Measurements from ENCODE around the gene NAV3. TPM values are rescaled to one million over a fixed set of nuclear protein-coding genes. Genes with fewer than 3 reads are reported as not detected.

The NAV3 gene
- polyA plus RNA-seq, 1 of the 3 experiments (the other 2 are of a cell fraction) = 10.5 TPM

DNA sequence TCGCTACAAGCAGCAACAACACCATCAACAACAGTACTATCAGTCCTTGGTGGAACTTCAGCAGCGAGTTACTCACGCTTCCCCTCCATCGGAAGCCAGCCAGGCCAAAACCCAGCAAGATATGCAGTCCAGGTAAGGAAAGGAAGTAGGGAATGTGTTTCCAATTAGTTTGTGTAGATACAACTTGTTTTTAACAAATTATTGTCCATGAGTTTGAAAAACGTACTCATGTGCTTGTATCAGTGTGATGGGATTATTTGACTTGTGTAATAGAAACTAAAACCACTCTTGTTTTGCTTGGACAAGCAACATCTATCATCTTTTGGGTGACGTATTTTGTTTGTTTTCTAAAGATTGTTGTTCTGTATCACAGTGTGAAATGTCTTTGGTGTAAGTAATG lies 137.9 kb downstream of the NAV3 start:
- TF ChIP-seq, protein P1, sequence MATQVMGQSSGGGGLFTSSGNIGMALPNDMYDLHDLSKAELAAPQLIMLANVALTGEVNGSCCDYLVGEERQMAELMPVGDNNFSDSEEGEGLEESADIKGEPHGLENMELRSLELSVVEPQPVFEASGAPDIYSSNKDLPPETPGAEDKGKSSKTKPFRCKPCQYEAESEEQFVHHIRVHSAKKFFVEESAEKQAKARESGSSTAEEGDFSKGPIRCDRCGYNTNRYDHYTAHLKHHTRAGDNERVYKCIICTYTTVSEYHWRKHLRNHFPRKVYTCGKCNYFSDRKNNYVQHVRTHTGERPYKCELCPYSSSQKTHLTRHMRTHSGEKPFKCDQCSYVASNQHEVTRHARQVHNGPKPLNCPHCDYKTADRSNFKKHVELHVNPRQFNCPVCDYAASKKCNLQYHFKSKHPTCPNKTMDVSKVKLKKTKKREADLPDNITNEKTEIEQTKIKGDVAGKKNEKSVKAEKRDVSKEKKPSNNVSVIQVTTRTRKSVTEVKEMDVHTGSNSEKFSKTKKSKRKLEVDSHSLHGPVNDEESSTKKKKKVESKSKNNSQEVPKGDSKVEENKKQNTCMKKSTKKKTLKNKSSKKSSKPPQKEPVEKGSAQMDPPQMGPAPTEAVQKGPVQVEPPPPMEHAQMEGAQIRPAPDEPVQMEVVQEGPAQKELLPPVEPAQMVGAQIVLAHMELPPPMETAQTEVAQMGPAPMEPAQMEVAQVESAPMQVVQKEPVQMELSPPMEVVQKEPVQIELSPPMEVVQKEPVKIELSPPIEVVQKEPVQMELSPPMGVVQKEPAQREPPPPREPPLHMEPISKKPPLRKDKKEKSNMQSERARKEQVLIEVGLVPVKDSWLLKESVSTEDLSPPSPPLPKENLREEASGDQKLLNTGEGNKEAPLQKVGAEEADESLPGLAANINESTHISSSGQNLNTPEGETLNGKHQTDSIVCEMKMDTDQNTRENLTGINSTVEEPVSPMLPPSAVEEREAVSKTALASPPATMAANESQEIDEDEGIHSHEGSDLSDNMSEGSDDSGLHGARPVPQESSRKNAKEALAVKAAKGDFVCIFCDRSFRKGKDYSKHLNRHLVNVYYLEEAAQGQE (IDR thresholded peaks at IDR 0.05; ENCODE audit: low read depth, low read length) = no peak
- TF ChIP-seq RXRA (IDR thresholded peaks at IDR 0.05; ENCODE audit: borderline replicate concordance, low read depth) = no peak
- no peak for TF ChIP-seq ELF1 (IDR thresholded peaks at IDR 0.05)
- TF ChIP-seq NFIC (IDR thresholded peaks at IDR 0.05; ENCODE audit: borderline replicate concordance) = no peak
- no peak for TF ChIP-seq TAF1 (IDR thresholded peaks at IDR 0.05; ENCODE audit: borderline replicate concordance, low read depth, low read length)
- TF ChIP-seq EZH2phosphoT487 (IDR thresholded peaks at IDR 0.05; ENCODE audit: borderline replicate concordance, low read depth) = no peak
- no peak for TF ChIP-seq MEF2A (IDR thresholded peaks at IDR 0.05; ENCODE audit: borderline replicate concordance, low read depth)
- no peak for TF ChIP-seq FOXJ3 (CRISPR knock-in tag; IDR thresholded peaks at IDR 0.05)
- TF ChIP-seq FOXM1 (IDR thresholded peaks at IDR 0.05; ENCODE audit: low read depth) = no peak
- TF ChIP-seq TCF12 (IDR thresholded peaks at IDR 0.05) = no peak
- TF ChIP-seq, protein P2, sequence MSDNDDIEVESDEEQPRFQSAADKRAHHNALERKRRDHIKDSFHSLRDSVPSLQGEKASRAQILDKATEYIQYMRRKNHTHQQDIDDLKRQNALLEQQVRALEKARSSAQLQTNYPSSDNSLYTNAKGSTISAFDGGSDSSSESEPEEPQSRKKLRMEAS (IDR thresholded peaks at IDR 0.05; ENCODE audit: low read depth) = no peak
- TF ChIP-seq CHD2 (IDR thresholded peaks at IDR 0.05; ENCODE audit: low read length, partially characterized antibody) = no peak
- no peak for TF ChIP-seq NRF1 (IDR thresholded peaks at IDR 0.05; ENCODE audit: low read depth, low read length)
- TF ChIP-seq JUND (IDR thresholded peaks at IDR 0.05) = no peak
- TF ChIP-seq, protein P3, sequence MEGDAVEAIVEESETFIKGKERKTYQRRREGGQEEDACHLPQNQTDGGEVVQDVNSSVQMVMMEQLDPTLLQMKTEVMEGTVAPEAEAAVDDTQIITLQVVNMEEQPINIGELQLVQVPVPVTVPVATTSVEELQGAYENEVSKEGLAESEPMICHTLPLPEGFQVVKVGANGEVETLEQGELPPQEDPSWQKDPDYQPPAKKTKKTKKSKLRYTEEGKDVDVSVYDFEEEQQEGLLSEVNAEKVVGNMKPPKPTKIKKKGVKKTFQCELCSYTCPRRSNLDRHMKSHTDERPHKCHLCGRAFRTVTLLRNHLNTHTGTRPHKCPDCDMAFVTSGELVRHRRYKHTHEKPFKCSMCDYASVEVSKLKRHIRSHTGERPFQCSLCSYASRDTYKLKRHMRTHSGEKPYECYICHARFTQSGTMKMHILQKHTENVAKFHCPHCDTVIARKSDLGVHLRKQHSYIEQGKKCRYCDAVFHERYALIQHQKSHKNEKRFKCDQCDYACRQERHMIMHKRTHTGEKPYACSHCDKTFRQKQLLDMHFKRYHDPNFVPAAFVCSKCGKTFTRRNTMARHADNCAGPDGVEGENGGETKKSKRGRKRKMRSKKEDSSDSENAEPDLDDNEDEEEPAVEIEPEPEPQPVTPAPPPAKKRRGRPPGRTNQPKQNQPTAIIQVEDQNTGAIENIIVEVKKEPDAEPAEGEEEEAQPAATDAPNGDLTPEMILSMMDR (IDR thresholded peaks at IDR 0.05) = no peak
- Histone ChIP-seq H3K9ac (no peak overlapping the region), H4K20me1 (ENCODE audit: insufficient read depth) (no peaks in the 10 kb centered on the region), H3K36me3 (replicated peaks in 1 of 2; ENCODE audit: control insufficient read depth in 1 of 2, insufficient read depth in 2 of 2, low read length in 1 of 2) (peaks cover 0 to 31% of the 10 kb centered on the region in 2 experiments), H3K27ac (ENCODE audit: low read depth in 2 of 2, low read length in 1 of 2) (peak overlapping the region in 1 of 2 experiments; percentile 34; a peak in 1 of 4 replicates), H3F3A (replicated peaks; ENCODE audit: insufficient read depth) (peaks cover 9% of the 10 kb centered on the region), H3K27me3 (ENCODE audit: insufficient read depth) (no peaks in the 10 kb centered on the region), H3K4me2 (no peak overlapping the region), H3K79me2 (ENCODE audit: insufficient read depth) (peaks cover 15% of the 10 kb centered on the region), H3K9me2 (no peaks in the 10 kb centered on the region), H3K4me3 (ENCODE audit: low read depth in 2 of 2, low read length in 1 of 2) (no peak overlapping the region), H3K4me1 (ENCODE audit: control insufficient read depth in 1 of 2, insufficient read depth in 2 of 2, low read depth in 1 of 2, low read length in 1 of 2) (peaks cover 0 to 15% of the 10 kb centered on the region in 2 experiments; a peak in 2 of 4 replicates), H3K9me3 (no peaks in the 10 kb centered on the region), H2AFZ (ENCODE audit: low read depth) (no peak overlapping the region)
- ChIA-PET POLR2A (no interaction called here), CTCF (no interaction called here)
- WGBS (ENCODE audit: low lambda C conversion rate) = 65% methylated on average over 6 of the region's 6 CpGs
- no peak for DNase-seq
